ENCODE measurements around the gene CCDC47.
A peak's percentile ranks its signal among the peaks of the same experiment; 100 is the strongest.
"Not testable (repeated sequence)": the region's sequence is repeated elsewhere in the genome, so short reads cannot be mapped to it uniquely, and the experiment has no call there.

Gene CCDC47, protein sequence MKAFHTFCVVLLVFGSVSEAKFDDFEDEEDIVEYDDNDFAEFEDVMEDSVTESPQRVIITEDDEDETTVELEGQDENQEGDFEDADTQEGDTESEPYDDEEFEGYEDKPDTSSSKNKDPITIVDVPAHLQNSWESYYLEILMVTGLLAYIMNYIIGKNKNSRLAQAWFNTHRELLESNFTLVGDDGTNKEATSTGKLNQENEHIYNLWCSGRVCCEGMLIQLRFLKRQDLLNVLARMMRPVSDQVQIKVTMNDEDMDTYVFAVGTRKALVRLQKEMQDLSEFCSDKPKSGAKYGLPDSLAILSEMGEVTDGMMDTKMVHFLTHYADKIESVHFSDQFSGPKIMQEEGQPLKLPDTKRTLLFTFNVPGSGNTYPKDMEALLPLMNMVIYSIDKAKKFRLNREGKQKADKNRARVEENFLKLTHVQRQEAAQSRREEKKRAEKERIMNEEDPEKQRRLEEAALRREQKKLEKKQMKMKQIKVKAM

DNA sequence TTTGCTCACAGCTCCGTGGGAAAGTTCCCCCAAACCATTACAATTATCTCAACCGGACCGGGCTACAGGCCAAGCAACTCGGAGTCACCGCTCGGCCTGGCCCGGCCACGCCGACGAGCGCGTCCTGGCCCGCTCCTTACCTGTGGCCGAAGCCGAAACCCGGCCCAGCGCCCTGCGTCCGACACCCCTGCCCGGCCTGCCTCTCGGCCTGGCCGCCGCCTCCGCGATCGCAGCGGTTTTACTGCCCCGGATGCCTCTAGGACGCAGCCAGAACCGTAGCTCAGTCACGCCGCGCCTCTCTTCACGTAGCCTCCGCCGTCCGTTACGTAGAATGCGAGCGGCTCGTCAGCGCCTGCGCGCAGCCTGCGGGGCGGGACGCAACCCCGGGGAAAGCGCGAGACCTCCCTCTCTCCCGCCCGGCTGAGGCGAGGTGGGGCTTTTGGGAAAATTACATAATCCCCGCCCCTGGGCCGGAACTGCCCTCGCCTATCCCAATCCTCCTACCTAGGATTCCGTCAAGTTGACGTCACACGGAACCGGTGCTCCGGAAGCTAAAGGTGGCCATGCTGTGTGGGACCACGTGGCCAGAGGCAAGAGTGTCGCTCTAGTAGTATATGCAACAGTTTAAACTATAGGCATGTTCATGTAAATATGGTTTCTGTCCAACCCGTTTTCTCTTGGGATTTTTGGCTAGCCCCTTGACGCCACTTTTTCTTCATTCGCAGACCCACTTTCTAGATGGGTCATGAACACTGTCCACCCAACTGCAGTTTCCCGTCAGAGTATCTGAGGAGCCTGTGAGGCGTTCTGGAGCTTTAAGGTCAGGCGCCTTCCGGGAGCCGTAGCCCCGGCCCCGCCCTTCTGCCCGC lies at the start of gene CCDC47:
Gene CCDC47, minus strand, starts transcription at position 326 of the 869 bp plus-strand sequence. CDS start 7,422 bp downstream, outside the sequence.
- peak; percentile 98 for DNase-seq (ENCODE audit: low read depth, low spot score)

DNA sequence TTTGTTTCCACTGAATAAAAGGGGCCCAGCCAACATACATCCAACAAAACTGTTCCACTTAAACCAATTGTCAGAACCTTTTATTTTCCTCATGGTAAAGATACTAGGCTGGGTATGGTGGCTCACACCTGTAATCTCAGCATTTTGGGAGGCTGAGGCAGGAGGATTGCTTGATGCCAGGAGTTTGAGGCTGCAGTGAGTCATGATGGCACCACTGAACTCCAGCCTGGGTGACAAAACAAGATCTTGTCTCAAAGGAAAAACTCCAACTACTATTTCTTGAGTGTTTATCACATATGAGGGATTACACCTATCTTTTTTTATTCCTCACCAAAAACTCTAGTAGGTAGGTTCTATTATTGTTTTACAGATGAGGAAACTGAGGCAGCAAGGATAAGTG lies 49.1 kb upstream of the CCDC47 start:
- DNase-seq (ENCODE audit: low read depth, low spot score), result no peak

DNA sequence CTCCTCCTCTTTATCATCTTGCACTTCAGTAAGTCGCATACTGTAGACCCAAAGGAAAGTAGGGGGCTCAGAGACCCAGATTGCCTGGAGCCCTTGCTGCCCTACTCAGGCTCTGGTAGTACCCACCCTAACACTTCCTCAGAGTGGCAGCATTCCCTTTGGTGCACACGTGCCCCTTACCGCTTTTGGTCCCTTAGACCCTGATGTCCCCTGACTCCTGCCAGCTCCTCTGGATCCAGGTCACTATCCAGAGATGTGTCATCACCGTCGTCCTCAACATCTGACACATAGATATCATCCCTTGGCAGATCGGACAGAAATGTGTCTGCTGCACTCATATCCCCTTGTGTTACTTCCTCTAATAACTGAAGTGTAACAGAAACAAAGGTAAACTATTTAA lies 48.4 kb upstream of the CCDC47 start:
- DNase-seq (ENCODE audit: low read depth, low spot score), result no peak

DNA sequence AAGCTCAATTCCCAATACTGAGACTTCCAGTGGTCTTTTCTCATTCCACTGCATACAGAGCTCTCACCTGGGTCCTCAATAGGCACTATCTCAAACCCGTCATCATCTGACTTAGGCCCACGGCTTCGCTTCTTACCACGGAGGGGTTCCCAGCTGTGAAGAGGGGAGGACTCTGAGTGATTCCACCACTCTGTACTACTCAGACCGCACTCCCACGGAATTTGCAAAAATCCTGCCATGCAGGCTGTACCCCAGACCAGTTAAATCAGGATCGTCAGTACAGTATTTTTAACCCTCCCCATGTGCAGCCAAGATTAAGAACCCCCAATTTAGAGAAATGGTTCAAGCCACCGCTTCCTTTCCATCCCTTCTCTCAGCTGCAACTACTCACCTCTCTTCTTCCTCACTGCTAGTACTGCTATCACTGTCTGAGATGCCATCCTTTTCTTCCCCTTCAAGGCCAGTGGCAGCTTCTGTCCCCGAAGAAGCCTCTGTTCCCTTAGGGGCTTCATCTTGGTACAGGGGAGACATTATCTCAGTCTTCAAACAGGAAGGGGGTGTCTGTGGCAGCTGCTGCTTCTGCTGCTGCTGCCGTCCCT lies 47.7 kb upstream of the CCDC47 start:
- DNase-seq (ENCODE audit: low read depth, low spot score), result no peak

DNA sequence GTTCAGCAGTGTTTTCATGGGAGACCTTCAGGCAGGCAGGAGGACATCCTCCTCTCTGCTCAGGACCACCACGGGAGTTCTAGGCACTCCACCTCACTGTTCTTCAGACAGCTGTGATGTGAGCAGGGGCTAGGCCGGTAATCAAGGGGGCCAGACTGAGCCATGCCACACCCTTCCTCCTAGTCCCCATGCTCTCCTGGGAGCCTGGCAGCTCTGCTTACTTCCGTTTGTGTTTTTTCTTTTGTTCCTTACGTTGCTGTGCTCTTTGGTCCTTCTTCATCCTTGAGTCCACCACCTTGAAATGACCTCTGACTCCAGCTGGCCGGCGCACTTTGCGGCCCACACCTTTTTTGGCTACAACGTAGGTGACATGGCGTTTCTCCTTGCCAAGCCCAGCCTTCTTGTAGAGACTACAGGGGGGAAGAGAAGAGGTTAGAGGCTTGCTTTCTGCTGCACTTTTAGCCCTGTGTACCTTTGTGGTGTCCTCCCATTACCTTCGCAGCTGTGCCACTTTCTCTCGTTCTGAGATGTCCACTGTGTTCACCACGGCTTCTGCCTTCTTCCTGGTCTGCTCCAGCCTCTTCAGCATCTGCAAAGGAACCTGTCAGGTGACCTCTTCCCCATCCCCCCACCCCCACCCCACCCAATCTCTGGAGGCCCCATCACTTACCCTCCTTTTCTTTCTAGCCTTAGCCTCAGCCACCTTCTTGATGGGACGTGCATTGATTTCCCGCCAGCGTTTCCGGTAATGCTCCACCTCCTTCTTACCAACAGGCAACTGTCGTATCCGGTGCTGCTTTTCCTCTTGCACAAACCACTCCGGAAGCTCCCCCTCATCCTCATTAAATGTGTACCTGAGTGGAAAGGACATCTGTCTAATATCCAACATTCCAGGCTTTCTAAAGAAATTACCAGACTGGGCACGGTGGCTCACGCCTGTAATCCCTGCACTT lies 46.5 kb upstream of the CCDC47 start:
- DNase-seq (ENCODE audit: low read depth, low spot score), result no peak

DNA sequence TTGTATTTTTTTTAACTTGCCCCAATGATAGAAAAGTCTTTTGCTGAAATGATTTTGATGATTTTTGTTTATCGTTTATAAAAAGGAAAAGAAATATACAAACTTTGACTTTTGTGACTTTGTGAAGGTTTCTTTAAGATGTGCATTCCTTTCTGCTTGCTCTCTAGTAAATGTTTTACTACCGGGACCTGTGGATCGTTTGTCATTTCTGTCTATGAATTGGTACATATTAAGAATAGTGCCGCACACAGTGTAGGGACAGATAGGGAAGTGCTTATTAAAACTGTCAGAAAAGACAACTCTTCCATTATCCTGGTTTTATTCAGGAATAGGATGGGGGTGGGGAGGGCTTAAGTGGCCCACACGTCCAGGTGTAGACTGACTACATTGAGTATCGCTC lies 45.7 kb upstream of the CCDC47 start:
- no peak for DNase-seq (ENCODE audit: low read depth, low spot score)

DNA sequence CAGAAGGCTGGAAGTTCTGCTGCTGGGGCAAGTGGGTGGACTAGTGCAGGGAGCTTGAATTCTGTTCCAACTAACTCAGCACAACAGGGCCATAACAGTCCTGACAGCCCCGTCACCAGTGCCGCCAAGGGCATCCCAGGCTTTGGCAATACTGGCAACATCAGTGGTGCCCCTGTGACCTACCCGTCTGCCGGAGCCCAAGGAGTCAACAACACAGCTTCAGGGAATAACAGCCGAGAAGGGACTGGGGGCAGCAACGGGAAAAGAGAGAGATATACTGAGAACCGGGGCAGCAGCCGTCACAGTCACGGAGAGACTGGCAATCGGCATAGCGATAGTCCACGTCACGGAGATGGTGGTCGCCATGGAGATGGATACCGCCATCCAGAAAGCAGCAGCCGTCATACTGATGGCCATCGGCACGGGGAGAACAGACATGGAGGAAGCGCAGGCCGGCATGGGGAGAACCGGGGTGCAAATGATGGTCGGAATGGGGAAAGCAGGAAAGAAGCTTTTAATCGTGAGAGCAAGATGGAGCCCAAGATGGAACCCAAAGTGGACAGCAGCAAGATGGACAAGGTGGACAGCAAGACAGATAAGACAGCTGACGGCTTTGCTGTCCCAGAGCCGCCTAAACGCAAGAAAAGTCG lies 44.5 kb upstream of the CCDC47 start:
- no peak for DNase-seq (ENCODE audit: low read depth, low spot score)

DNA sequence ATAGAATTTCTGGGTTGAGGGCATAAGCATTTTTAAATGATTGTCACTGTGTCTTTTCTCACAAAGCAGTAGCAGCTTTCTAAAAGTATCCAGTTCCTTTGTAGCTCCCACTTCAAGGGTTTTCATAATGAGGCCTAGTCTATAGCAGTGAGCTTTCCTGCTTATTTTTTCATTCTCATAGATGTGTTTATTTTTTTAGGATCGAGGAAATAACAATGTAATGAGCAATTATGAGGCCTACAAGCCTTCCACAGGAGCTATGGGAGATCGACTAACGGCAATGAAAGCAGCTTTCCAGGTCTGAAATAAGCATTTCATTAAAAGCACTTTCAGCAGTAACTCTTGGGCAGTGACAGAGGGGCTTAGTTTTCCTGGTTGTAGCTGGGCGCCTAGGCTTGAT lies 43.3 kb upstream of the CCDC47 start:
- DNase-seq (ENCODE audit: low read depth, low spot score), result no peak

DNA sequence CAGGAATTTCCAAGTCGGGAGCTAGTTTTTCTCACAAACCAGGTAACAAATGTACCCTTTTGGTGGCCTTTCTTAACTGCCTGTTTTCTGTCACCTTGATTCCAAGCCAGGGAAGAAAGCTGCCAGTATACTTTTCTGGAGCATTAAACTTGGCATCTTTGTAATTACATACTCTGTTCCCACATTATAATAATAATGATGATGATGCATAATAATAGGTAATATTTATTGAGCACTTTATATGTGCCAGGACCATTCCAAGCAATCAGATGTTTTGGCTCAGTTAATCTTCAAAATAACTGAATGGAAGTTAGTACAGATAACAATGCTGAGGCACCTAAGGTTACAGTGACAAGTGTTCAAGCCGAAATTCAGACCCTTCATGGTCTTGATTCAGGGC lies 42.7 kb upstream of the CCDC47 start:
- DNase-seq (ENCODE audit: low read depth, low spot score), result no peak

DNA sequence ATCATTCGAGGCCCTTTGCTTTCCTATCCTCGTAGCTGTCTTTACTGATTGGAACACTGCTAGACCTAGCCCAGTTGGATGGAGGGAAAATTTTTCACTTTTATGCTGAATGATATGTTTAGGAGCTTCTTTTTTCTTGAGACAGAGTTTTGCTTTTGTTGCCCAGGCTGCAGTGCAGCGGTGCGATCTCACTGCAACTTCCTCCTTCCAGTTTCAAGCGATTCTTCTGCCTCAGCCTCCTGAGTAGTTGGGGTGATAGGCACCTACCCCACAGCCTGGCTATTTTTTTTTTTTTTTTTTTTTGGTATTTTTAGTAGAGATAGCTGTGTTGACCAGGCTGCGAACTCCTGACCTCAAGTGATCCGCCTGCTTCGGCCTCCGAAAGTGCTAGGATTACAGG lies 36.6 kb upstream of the CCDC47 start:
- no peak for DNase-seq (ENCODE audit: low read depth, low spot score)

DNA sequence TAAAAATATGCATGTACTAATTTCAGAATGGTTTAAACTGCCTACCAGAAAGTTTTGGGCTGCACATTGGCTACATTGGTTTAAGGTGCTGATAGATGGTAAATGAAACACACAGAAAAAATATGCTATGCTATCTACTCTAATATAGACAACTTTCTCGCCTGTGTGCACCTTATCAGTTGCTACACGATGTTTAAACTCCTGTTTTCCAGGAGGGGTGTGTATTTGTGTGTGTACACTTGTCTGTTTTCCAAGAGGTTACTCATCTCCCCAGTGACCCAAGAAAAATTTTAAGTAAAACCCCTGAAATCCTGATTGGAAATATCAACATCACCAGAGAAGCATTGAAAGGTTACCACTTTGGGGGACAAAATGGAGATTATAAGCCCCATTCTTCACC lies 32.2 kb upstream of the CCDC47 start:
- DNase-seq (ENCODE audit: low read depth, low spot score), result no peak

DNA sequence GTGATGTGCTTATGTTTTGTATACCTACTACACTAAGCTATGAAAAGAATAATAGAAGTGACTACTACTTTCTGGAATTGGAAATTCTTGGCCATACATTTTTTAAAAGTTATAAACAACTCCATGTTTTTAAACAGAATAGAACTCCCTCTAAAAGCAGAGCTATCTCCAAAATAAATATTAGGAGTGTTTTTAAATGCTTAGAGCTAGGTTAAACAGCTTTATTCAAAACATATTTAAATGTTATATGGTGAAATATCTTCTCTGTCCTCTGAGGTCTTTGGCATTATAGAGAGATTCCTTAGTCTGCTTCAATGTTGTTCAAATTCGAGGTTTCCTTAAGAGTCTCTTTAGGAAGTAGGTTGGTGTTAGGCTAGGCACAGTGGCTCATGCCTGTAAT lies 30.9 kb upstream of the CCDC47 start:
- DNase-seq (ENCODE audit: low read depth, low spot score), result no peak

DNA sequence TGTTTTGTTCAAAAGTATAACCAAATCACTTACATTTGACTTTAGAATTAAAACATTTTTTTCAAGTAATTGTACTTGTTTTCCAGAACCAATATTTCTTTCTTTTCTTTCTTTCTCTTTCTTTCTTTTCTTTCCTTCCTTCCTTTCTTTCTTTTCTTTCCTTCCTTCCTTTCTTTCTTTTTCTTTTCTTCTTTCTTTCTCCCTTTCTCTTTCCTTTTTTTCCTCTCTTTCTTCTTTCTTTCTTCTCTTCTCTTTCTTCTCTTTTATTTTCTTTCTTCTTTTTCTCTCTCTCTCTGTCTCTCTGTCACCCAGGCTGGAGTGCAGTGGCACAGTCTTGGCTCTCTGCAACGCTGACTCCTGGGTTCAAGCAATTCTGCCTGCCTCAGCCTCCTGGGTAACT lies 27.4 kb upstream of the CCDC47 start:
- no peak for DNase-seq (ENCODE audit: low read depth, low spot score)

DNA sequence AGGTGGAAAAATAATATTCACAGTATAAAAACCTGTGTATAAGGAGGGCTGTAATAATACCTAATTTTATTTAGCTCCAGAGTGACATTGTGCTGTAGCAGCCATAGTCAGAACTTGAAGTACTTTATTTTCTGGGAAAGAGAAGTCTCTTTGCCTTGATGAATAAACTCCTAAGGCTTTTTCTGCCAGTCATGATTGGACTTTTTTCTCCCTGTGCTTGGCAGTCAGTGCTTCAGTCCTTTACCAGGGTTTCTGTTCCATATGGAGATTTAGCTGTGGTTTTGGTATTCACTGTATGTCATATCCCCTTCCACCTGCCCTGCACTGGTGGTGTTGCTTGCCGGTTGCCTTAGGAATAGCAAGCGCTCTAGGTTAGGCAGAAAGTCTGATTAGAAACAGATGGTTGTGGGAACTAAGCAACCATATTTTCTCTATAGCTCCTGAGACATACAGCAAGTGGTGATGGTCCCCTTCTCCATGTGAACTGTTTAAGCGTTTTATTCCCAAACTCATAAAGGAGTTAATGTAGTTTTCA lies 25.2 kb upstream of the CCDC47 start:
- DNase-seq (ENCODE audit: low read depth, low spot score), result no peak

DNA sequence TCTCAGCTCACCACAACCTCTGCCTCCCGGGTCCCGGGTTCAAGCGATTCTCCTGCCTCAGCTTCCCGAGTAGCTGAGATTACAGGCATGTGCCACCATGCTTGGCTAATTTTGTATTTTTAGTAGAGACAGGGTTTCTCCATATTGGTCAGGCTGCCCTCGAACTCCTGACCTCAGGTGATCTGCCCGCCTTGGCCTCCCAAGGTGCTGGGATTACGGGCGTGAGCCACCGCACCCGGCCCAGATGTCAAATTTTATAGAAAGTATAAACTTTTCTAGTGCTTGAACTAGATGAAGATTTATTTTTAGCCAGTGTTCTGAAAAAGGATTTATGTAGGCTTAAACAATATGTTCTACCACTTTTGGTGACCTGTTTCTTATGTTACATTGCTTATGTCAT lies 23.0 kb upstream of the CCDC47 start:
- not testable (repeated sequence) for DNase-seq (ENCODE audit: low read depth, low spot score)

DNA sequence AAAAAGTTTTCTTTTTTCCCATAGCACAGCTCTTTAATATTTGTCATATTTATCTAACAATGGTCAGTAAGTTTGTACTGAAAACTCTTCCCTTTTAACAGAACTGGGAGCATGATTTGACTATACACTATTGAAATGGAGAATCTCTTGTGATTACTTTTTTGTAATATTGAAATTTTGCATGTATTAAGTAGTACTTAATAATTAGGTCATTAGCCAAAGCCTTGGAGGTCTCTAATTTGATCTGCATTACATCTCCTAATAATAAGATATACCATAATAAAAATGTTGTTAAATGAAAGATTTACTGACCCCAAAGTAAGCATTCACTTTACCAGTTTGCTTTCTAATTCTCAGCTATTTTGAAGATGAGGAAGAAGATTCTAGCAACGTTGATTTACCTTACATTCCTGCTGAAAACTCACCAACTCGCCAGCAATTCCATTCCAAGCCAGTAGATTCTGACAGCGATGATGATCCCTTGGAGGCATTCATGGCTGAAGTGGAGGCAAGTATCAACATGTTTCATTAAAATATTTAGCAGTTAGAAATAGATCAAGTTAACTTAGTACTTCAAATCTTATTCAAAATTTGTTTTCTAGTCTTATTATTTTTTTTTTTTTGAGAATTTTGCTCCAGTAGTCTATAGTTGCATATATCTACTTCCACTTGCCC lies 18.8 kb upstream of the CCDC47 start:
- DNase-seq (ENCODE audit: low read depth, low spot score), result no peak

DNA sequence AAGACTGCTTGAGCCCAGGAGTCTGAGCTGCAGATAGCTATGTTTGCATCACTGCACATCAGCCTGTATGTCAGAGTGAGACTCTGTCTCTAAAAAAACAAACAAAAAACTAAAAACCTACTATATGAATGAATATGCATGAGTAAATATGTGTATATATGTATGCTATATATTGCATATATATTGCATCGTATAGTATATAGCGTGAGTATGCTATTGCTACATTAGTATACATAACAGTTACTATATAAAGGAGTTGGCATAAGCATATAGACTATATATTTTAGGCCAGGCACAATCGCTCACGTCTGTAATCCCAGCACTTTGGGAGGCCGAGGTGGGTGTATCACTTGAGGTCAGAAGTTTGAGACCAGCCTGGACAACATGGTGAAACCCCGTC lies 16.7 kb upstream of the CCDC47 start:
- DNase-seq (ENCODE audit: low read depth, low spot score), result no peak

DNA sequence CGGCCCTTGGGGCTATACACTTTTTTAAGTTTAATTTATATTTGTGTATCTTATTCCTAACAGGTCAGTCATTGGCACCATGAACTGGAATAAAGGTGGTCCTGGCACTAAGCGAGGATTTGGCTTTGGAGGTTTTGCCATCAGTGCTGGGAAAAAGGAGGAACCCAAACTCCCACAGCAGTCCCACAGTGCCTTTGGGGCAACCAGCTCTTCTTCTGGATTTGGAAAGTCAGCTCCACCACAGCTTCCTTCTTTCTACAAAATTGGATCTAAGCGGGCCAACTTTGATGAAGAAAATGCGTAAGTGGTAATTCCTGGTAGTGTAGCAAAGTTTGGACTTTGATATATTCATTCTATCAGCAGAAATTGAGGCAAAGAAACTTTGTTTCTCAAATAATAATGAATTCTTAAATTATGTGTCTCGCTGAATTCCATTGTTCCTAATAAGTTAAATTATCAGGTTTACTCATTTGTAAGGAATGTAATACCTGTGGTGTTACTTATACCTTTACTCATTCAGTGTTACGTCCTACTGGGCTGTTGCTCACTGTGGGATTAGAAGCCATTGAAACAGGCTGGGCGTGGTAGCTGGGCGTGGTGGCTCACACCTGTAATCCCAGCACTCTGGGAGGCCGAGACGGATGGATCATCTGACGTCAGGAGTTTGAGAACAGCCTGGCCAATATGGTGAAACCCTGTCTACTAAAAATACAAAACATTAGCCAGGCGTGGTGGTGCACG lies 13.7 kb upstream of the CCDC47 start:
- DNase-seq (ENCODE audit: low read depth, low spot score), result no peak

DNA sequence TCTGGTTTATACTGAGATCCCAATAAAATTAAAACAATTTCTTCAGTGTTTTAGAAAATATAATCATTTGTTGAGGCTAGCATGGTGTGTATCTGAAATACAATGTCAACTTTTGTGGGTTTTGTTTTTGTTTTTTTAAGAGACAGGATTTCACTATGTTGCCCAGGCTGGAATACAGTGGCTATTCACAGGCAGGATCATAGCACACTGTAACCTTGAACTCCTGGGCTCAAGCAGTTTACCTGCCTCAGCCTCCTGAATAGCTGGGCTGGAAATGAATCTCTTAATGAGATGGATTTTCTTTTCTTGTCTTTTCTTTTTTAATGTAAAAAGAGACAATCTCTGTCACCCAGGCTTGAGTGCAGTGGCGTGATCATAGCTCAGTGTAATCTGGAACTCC lies 12.7 kb upstream of the CCDC47 start:
- DNase-seq (ENCODE audit: low read depth, low spot score), result no peak
